ENCODE results near the gene MYOF.

Gene MYOF

GRCh38 chr10:93267521-93267920, 214.6 kb downstream of the MYOF start:
- H3K79me2 ChIP-seq (ENCODE audit: insufficient read depth, low read depth): no peaks in the 10 kb centered on the region
- H3K4me1 ChIP-seq (ENCODE audit: low read depth, poor library complexity, severe bottlenecking): peaks cover 20% of the 10 kb centered on the region
- H2AFZ ChIP-seq (ENCODE audit: low read depth): no peak overlapping the region
- H3K4me3 ChIP-seq (IDR thresholded peaks at IDR 0.05; ENCODE audit: insufficient read depth, low read depth, low read length): no peak overlapping the region
- H3K36me3 ChIP-seq (ENCODE audit: insufficient read depth): no peaks in the 10 kb centered on the region
- peak overlapping the region; percentile 18; the same call in 1 of the 2 replicates for H3K27ac ChIP-seq
- H3K27me3 ChIP-seq (ENCODE audit: insufficient read depth, low read depth): no peaks in the 10 kb centered on the region
- TF ChIP-seq, protein P1, sequence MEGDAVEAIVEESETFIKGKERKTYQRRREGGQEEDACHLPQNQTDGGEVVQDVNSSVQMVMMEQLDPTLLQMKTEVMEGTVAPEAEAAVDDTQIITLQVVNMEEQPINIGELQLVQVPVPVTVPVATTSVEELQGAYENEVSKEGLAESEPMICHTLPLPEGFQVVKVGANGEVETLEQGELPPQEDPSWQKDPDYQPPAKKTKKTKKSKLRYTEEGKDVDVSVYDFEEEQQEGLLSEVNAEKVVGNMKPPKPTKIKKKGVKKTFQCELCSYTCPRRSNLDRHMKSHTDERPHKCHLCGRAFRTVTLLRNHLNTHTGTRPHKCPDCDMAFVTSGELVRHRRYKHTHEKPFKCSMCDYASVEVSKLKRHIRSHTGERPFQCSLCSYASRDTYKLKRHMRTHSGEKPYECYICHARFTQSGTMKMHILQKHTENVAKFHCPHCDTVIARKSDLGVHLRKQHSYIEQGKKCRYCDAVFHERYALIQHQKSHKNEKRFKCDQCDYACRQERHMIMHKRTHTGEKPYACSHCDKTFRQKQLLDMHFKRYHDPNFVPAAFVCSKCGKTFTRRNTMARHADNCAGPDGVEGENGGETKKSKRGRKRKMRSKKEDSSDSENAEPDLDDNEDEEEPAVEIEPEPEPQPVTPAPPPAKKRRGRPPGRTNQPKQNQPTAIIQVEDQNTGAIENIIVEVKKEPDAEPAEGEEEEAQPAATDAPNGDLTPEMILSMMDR (conservative IDR thresholded peaks at IDR 0.05; ENCODE audit: low read depth, low read length): no peak
- H3K9ac ChIP-seq: no peak overlapping the region; the same call in 1 of the 2 replicates
- no peaks in the 10 kb centered on the region for H4K20me1 ChIP-seq (ENCODE audit: insufficient read depth)
- peak overlapping the region; percentile 47; the same call in 1 of the 2 replicates for H3K4me2 ChIP-seq

DNA sequence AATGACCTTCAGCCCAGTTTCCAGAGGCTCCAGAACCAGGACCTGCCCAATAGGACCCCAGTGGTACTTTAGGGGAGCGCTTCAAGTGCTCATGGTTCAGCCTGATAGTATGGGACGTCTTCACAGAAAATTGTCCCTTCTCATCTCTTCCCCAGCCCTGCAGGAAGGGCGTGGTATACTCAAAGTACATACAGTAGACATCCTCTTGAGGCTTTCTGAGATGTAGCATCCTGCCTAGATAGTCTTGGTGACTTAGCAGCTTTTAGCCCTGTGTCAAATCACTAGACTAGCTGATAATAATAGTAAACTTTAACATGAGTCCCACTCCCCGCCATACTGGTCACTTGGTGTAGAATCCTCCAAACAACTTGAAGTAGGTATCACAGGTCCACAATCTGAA, 215.3 kb downstream of the MYOF start:
- TF ChIP-seq, protein P1 (conservative IDR thresholded peaks at IDR 0.05; ENCODE audit: low read depth, low read length): no peak
- Histone ChIP-seq H3K9ac (no peak overlapping the region), H3K4me3 (IDR thresholded peaks at IDR 0.05; ENCODE audit: insufficient read depth, low read depth, low read length) (no peak overlapping the region), H3K79me2 (ENCODE audit: insufficient read depth, low read depth) (no peaks in the 10 kb centered on the region), H2AFZ (ENCODE audit: low read depth) (no peak overlapping the region), H3K4me1 (ENCODE audit: low read depth, poor library complexity, severe bottlenecking) (peaks cover 20% of the 10 kb centered on the region), H3K27ac (no peak overlapping the region; the same call in 1 of the 2 replicates), H3K4me2 (peak overlapping the region; percentile 47; the same call in 1 of the 2 replicates), H4K20me1 (ENCODE audit: insufficient read depth) (no peaks in the 10 kb centered on the region), H3K36me3 (ENCODE audit: insufficient read depth) (no peaks in the 10 kb centered on the region), H3K27me3 (ENCODE audit: insufficient read depth, low read depth) (no peaks in the 10 kb centered on the region)

- TF ChIP-seq, protein P1 (conservative IDR thresholded peaks at IDR 0.05; ENCODE audit: low read depth, low read length): no peak
- Histone ChIP-seq H3K4me2 (no peak overlapping the region), H3K4me3 (IDR thresholded peaks at IDR 0.05; ENCODE audit: insufficient read depth, low read depth, low read length) (no peak overlapping the region), H2AFZ (ENCODE audit: low read depth) (no peak overlapping the region), H3K9ac (no peak overlapping the region), H3K27ac (no peak overlapping the region), H3K36me3 (ENCODE audit: insufficient read depth) (no peaks in the 10 kb centered on the region), H4K20me1 (ENCODE audit: insufficient read depth) (no peaks in the 10 kb centered on the region), H3K79me2 (ENCODE audit: insufficient read depth, low read depth) (no peaks in the 10 kb centered on the region), H3K27me3 (ENCODE audit: insufficient read depth, low read depth) (no peaks in the 10 kb centered on the region), H3K4me1 (ENCODE audit: low read depth, poor library complexity, severe bottlenecking) (peaks cover 4% of the 10 kb centered on the region)
Observed at GRCh38 chr10:93261961-93262610, 220.0 kb downstream of the MYOF start.

- Histone ChIP-seq H2AFZ (ENCODE audit: low read depth) (no peak overlapping the region), H3K79me2 (ENCODE audit: insufficient read depth, low read depth) (no peaks in the 10 kb centered on the region), H4K20me1 (ENCODE audit: insufficient read depth) (no peaks in the 10 kb centered on the region), H3K27me3 (ENCODE audit: insufficient read depth, low read depth) (no peaks in the 10 kb centered on the region), H3K9ac (no peak overlapping the region), H3K4me2 (no peak overlapping the region), H3K4me1 (ENCODE audit: low read depth, poor library complexity, severe bottlenecking) (no peaks in the 10 kb centered on the region), H3K27ac (no peak overlapping the region), H3K4me3 (IDR thresholded peaks at IDR 0.05; ENCODE audit: insufficient read depth, low read depth, low read length) (no peak overlapping the region), H3K36me3 (ENCODE audit: insufficient read depth) (no peaks in the 10 kb centered on the region)
- TF ChIP-seq, protein P1 (conservative IDR thresholded peaks at IDR 0.05; ENCODE audit: low read depth, low read length): no peak
Observed at GRCh38 chr10:93261089-93261488, 221.0 kb downstream of the MYOF start.
